Endodermal cell (in vitro differentiated cells): ENCODE measurements around the gene COL8A1. TPM values are rescaled to one million over a fixed set of nuclear protein-coding genes. Genes with fewer than 3 reads are reported as not detected.
A peak's percentile ranks its signal among the peaks of the same experiment; 100 is the strongest.

Source experiments
- DNase-seq: peaks from one replicate; pipeline ENCODE4 v3.0.0-alpha.2; 2017
- H3K27ac ChIP-seq: 2 replicates; pipeline ENCODE4 v1.5.1; 2013; ENCODE audit warnings: mild to moderate bottlenecking, low read depth, low read length, moderate library complexity
- H3K27me3 ChIP-seq: 2 replicates; pipeline ENCODE4 v1.6.1; 2013; ENCODE audit warnings: mild to moderate bottlenecking, low read length, moderate library complexity; ENCODE audit not compliant: insufficient read depth, control insufficient read depth, poor library complexity, severe bottlenecking
- H3K36me3 ChIP-seq: 2 replicates; pipeline ENCODE4 v1.7.0; 2013; ENCODE audit warnings: mild to moderate bottlenecking, low read length, moderate library complexity; ENCODE audit not compliant: control insufficient read depth, insufficient read depth
- H3K4me1 ChIP-seq: one replicate; pipeline ENCODE4 v1.7.0; 2013; ENCODE audit warnings: low read length; ENCODE audit not compliant: control insufficient read depth, insufficient read depth
- H3K4me3 ChIP-seq: 2 replicates; pipeline ENCODE4 v1.5.1; 2013; ENCODE audit warnings: mild to moderate bottlenecking, low read length, moderate library complexity
- H3K9ac ChIP-seq: 2 replicates; pipeline ENCODE4 v1.6.1; 2013; ENCODE audit warnings: mild to moderate bottlenecking, low read length, moderate library complexity; ENCODE audit not compliant: poor library complexity, severe bottlenecking; ENCODE audit errors: extremely low read depth
- H3K9me3 ChIP-seq: 2 replicates; pipeline ENCODE4 v1.6.1; 2013; ENCODE audit warnings: mild to moderate bottlenecking, low read length, moderate library complexity; ENCODE audit not compliant: control insufficient read depth
- H3K27ac Mint-ChIP-seq: 2 replicates; pipeline ENCODE4 v1.8.0; 2020; ENCODE audit warnings: mixed read lengths
- H3K27me3 Mint-ChIP-seq: 2 replicates; pipeline ENCODE4 v1.8.0; 2021; ENCODE audit warnings: mild to moderate bottlenecking, mixed read lengths; ENCODE audit not compliant: insufficient read depth
- H3K36me3 Mint-ChIP-seq: 2 replicates; pipeline ENCODE4 v1.8.0; 2020; ENCODE audit warnings: low read depth, mixed read lengths
- H3K4me1 Mint-ChIP-seq: 2 replicates; pipeline ENCODE4 v1.8.0; 2020; ENCODE audit warnings: mixed read lengths
- H3K4me3 Mint-ChIP-seq: 2 replicates; pipeline ENCODE4 v1.8.0; 2020; ENCODE audit warnings: mild to moderate bottlenecking, moderate library complexity, mixed read lengths
- H3K9me3 Mint-ChIP-seq: 2 replicates; pipeline ENCODE4 v1.8.0; 2020; ENCODE audit warnings: mild to moderate bottlenecking, mixed read lengths
- WGBS, 2 experiments: methylation state at CpG; one replicate each; pipeline versions ENCODE4 v1.1.5 to v1.1.7; 2013; ENCODE audit warnings: missing lambda C conversion rate in 2 of 2, mixed read lengths in 1 of 2; ENCODE audit not compliant: insufficient coverage in 1 of 2, insufficient read length in 1 of 2; 5-methylcytosine and 5-hydroxymethylcytosine counted together
- total RNA-seq, 2 donors: library from RNA; stranded (reverse); fragmentation: NEBNext Ultra II Directional in 1 of 2; extraction: Animal tissue kit (Norgen Biotek cat#: 25700) in 1 of 2; gene quantifications; 2 replicates in 1 of 2; 3 replicates in 1 of 2; pipeline ENCODE4 v1.2.1, GENCODE V29; 2021
- TF ChIP-seq, protein P1 (sequence below): fragments of 200-600 bp; sonication (generic); conservative IDR thresholded peaks from 2 replicates; pipeline ENCODE4 v1.5.0; 2021; ENCODE audit warnings: antibody characterized with exemption, mild to moderate bottlenecking

COL8A1 gene
- total RNA-seq, 2 donors from 2014 or later = 3.5 to 3.9 TPM

DNA sequence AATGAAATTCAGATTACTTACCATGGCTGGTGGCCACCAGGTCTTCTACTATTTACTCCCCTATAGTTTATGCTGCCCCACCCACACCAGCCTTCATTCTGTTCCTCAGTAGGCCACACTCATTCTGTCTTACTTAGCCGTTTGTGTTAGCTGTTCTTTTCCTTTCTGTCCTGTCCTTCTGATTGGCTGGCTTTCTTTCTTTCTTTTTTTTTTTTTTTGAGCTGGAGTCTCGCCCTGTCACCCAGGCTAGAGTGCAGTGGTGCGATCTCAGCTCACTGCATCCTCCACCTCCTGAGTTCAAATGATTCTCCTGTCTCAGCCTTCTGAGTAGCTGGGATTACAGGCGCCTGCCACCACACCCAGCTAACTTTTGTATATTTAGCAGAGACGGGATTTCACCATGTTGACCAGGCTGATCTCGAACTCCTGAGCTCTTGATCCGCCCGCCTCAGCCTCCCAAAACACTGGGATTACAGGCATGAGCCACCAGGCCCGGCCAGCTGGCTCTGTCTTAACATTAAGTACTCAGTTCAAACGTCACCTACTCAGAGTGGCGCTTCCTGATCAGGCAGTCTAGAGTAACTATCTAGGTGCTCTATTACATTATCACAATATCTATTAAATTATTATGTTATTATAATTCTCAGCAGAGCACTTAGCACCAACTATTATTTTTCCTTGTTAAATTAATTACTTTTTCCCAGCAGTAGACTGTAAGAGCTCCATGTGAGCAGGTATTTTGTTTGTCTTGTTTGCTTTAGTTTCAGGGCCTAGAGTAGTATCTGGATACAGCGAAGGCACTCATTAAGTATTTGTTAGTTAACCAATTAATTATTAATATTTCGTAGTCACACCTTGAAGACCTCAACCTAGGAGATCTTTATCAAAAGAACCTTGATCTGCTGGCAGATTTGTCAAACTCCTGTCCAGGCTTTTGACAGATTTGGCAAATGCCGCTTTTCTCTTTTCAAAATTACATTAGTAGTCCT is 185.6 kb downstream of the COL8A1 start:
- DNase-seq = no peak
- H3K4me1 Mint-ChIP-seq = peaks cover 4% of the 10 kb centered on the region
- no peaks in the 10 kb centered on the region for H3K9me3 ChIP-seq
- no peaks in the 10 kb centered on the region for H3K27me3 ChIP-seq
- no peak overlapping the region for H3K27ac ChIP-seq
- H3K9me3 Mint-ChIP-seq = no peaks in the 10 kb centered on the region
- no peaks in the 10 kb centered on the region for H3K4me1 ChIP-seq
- H3K9ac ChIP-seq = no peak overlapping the region
- TF ChIP-seq, protein P1, sequence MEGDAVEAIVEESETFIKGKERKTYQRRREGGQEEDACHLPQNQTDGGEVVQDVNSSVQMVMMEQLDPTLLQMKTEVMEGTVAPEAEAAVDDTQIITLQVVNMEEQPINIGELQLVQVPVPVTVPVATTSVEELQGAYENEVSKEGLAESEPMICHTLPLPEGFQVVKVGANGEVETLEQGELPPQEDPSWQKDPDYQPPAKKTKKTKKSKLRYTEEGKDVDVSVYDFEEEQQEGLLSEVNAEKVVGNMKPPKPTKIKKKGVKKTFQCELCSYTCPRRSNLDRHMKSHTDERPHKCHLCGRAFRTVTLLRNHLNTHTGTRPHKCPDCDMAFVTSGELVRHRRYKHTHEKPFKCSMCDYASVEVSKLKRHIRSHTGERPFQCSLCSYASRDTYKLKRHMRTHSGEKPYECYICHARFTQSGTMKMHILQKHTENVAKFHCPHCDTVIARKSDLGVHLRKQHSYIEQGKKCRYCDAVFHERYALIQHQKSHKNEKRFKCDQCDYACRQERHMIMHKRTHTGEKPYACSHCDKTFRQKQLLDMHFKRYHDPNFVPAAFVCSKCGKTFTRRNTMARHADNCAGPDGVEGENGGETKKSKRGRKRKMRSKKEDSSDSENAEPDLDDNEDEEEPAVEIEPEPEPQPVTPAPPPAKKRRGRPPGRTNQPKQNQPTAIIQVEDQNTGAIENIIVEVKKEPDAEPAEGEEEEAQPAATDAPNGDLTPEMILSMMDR = no peak
- H3K36me3 Mint-ChIP-seq = no peaks in the 10 kb centered on the region
- no peaks in the 10 kb centered on the region for H3K27me3 Mint-ChIP-seq
- no peak overlapping the region for H3K4me3 Mint-ChIP-seq
- no peaks in the 10 kb centered on the region for H3K36me3 ChIP-seq
- no peak overlapping the region for H3K4me3 ChIP-seq
- peak overlapping the region; percentile 12 for H3K27ac Mint-ChIP-seq
- 81 to 91% methylated on average over 5 to 14 of the region's 14 CpGs for WGBS, 2 experiments

DNA sequence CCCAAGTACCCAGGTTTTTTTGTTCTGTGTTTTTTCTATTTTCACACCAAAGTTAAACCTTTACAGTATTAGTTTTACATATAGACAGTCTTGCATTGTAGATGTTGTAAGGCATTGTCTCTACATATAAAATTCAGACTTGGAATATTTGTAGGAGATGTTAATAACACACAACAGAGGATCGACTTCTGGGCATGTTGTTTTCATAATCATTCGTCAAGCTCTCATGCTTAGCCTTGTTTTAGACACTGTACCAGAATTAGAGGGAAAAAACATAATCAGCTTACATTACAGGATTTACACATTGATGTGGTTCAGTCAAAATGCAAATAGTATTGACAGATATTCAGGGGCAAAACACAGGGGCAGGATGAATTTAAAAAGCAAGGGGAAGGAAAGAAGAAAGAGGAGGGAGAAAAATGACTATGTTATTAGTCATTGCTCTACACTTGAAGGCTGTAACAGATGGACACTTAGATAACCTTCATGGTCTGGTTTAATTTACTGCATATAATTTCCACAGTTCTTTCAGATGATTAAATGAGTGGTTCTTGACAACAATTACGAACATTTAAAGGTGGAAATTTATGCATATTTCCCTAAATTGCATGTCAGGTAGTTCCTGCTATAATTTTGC is 186.7 kb downstream of the COL8A1 start:
- peaks cover 4% of the 10 kb centered on the region for H3K4me1 Mint-ChIP-seq
- peak overlapping the region; percentile 16 for H3K27ac Mint-ChIP-seq
- TF ChIP-seq, protein P1 = no peak
- no peaks in the 10 kb centered on the region for H3K9me3 ChIP-seq
- H3K4me1 ChIP-seq = no peaks in the 10 kb centered on the region
- no peaks in the 10 kb centered on the region for H3K27me3 ChIP-seq
- DNase-seq = no peak
- H3K9me3 Mint-ChIP-seq = no peaks in the 10 kb centered on the region
- no peaks in the 10 kb centered on the region for H3K36me3 ChIP-seq
- no peak overlapping the region for H3K9ac ChIP-seq
- H3K27ac ChIP-seq = no peak overlapping the region
- no peak overlapping the region for H3K4me3 Mint-ChIP-seq
- no peaks in the 10 kb centered on the region for H3K27me3 Mint-ChIP-seq
- H3K4me3 ChIP-seq = no peak overlapping the region
- 87% methylated on average over 3 of the region's 3 CpGs; no CpG with 5 or more reads in 1 of the 2 experiments for WGBS, 2 experiments
- H3K36me3 Mint-ChIP-seq = no peaks in the 10 kb centered on the region

DNA sequence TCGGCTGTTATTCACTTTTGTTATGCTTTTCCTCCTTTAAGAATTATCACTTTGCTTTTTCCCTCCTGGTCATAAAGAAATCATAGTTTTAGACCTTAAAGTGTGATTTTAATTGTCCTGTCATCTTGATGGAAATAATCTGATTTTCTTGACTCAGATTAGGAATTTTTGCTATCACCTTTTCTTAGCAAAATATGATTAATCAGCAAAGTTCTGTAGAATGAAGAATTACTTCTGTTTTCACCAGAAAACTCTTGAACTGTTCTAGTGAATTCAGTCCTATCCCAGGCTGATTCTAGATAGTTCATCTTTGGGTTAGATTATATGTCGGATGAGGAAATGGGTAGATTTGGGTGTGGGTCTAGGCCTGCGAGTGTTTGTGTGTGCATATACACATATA is 191.4 kb downstream of the COL8A1 start:
- Histone ChIP-seq H3K27me3 (no peaks in the 10 kb centered on the region), H3K9me3 (no peaks in the 10 kb centered on the region), H3K36me3 (no peaks in the 10 kb centered on the region), H3K27ac (no peak overlapping the region), H3K9ac (no peak overlapping the region), H3K4me1 (no peaks in the 10 kb centered on the region), H3K4me3 (no peak overlapping the region)
- Mint-ChIP-seq H3K4me3 (no peak overlapping the region), H3K27me3 (no peaks in the 10 kb centered on the region), H3K36me3 (no peaks in the 10 kb centered on the region), H3K4me1 (no peaks in the 10 kb centered on the region), H3K9me3 (no peaks in the 10 kb centered on the region), H3K27ac (no peak overlapping the region)
- TF ChIP-seq, protein P1 = no peak
- 98% methylated on average over 3 of the region's 3 CpGs; no CpG with 5 or more reads in 1 of the 2 experiments for WGBS, 2 experiments
- no peak for DNase-seq
